Rectal smooth muscle tissue (tissue), 1 donor: ENCODE results near the gene MRPL58.
A peak's percentile ranks its signal among the peaks of the same experiment; 100 is the strongest.

Experiments used
- H3K27ac ChIP-seq: one replicate; pipeline ENCODE4 v1.7.0; 2013; ENCODE audit warnings: low read depth, low read length, inconsistent platforms
- H3K27me3 ChIP-seq: one replicate; pipeline ENCODE4 v1.7.0; 2013; ENCODE audit warnings: low read length; ENCODE audit not compliant: control insufficient read depth, insufficient read depth
- H3K36me3 ChIP-seq: one replicate; pipeline ENCODE4 v1.7.0; 2013; ENCODE audit warnings: low read length; ENCODE audit not compliant: control insufficient read depth, insufficient read depth
- H3K4me1 ChIP-seq: one replicate; pipeline ENCODE4 v1.7.0; 2013; ENCODE audit warnings: low read length; ENCODE audit not compliant: control insufficient read depth, insufficient read depth
- H3K4me3 ChIP-seq: one replicate; pipeline ENCODE4 v1.7.0; 2013; ENCODE audit warnings: low read length
- H3K9ac ChIP-seq: one replicate; pipeline ENCODE4 v1.7.0; 2013; ENCODE audit warnings: low read length

Gene MRPL58

DNA sequence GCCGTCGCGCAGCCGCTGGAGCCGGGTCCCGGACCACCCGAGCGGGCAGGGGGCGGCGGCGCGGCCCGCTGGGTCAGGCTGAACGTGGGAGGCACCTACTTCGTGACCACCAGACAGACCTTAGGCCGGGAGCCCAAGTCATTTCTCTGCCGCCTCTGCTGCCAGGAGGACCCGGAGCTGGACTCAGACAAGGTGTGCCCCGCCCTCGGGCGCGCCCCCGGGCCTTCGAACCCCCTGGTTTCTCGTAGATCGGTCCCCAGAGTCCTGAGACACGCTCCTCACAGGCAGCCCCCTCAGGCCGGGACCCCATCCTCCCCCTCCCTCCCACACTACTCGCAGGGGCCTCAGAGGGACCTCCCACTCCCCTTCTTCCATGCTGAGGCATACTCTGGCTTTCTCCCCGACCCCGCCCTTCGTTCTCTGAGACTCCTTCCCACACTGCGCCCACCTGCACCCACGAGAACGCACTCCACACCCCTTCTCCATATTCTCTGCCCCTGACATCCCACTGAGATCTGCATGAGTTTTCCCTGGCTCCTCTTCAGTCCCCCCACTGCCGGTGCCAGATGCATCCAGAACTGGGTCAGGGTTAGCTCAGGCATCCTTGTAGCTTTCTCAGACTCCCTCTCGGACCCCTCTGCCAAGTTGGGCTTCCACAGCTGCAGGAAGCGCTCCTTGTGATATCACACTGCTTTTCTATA, 35.1 kb downstream of the MRPL58 start:
- Histone ChIP-seq H3K36me3 (no peaks in the 10 kb centered on the region), H3K4me3 (peak overlapping the region; percentile 97), H3K9ac (peak overlapping the region; percentile 70), H3K4me1 (peaks cover 9% of the 10 kb centered on the region), H3K27ac (peak overlapping the region; percentile 71), H3K27me3 (no peaks in the 10 kb centered on the region)

DNA sequence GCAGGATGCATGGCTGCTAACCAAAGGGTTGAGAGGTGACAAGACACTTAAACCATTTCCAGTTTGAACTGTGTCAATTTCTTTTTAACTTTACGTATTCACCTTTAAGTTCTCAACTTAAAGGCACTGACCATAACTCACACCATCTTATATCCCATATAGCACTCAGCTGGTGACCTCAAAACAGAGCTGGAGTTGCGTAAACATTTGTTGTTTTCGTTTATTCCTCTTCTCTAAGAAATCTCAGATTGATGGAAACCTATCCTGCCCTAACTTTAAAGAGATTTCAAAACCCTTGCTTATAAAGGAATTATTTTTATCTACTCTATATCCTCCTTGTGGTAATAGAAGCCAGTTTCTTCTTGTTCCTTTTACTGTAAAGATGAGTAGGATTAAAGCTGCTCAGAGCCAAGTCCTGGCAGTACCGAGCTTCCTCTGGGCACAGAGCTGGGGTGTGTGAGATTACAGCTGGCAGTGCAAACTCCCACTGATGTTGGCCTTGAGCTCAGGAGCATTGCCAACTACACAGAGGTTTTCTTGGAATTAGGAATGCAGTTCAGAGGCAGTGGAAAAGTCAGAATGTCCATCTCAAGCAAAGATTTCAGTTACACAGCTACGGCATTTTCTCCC, 35.9 kb downstream of the MRPL58 start:
- Histone ChIP-seq H3K27ac (no peak overlapping the region), H3K4me3 (peak overlapping the region; percentile 97)

DNA sequence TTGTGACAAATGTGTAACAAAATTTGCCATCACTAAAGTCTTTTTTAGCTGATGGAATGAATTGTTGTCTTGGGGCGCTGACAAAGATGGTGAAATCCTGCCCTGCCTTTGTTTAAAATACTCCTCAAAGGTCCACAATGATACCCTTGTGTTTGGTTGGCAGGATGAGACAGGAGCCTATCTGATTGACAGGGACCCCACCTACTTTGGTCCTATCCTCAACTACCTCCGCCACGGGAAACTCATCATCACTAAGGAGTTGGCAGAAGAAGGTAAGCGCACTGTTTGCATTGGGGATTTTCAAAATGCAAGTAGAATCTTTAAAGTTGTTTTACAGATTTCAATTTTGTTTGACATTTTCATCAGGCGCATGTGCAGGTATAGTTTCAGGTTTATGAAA, 36.6 kb downstream of the MRPL58 start:
- Histone ChIP-seq H3K9ac (no peak overlapping the region), H3K4me1 (peaks cover 9% of the 10 kb centered on the region), H3K36me3 (no peaks in the 10 kb centered on the region), H3K4me3 (no peak overlapping the region), H3K27me3 (no peaks in the 10 kb centered on the region), H3K27ac (no peak overlapping the region)

More for the DNA sequence above, 35.9 kb downstream of the MRPL58 start:
- H3K36me3 ChIP-seq, result no peaks in the 10 kb centered on the region
- no peak overlapping the region for H3K9ac ChIP-seq
- H3K4me1 ChIP-seq, result peaks cover 9% of the 10 kb centered on the region
- no peaks in the 10 kb centered on the region for H3K27me3 ChIP-seq

DNA sequence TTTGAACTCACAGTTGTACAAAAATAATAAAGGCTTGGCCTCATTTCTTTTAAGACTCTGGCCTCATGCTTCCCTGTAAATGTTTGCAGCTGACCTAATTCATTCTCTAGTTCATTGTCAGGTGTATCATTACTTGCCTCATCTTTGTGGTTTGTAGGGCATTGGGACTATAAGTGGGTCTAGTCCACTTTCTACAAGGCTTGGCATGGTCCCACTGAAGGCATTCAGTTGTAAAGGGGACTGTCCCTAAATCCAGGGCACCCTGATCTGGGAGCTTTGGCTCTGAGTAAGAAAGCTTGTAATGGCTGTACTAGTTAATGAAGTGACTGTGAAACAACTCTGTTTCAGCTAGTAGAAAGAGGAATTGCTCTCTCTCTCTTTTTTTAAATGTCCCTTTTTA, 37.2 kb downstream of the MRPL58 start:
- no peak overlapping the region for H3K27ac ChIP-seq
- no peak overlapping the region for H3K4me3 ChIP-seq
- H3K36me3 ChIP-seq, result no peaks in the 10 kb centered on the region
- H3K27me3 ChIP-seq, result no peaks in the 10 kb centered on the region
- no peak overlapping the region for H3K9ac ChIP-seq
- H3K4me1 ChIP-seq, result peaks cover 9% of the 10 kb centered on the region

DNA sequence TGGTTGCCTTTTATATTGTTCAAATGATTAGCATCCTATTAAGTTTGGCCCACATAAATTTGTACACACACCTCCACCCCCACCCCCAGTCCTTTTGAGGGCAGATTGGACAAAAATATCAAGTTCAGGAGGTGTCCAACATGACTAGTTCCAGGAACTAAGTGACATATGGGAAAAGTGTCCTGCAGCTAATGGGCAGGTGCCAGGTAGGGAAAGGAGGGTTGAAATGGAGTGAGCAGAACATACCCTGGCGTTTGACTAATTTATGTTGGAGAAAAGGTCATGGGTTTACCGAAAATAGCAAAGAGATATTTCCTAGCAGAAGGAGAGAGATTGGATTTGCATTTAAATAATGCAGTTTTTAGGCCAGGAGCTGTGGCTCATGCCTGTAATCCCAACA, 39.5 kb downstream of the MRPL58 start:
- H3K27ac ChIP-seq, result no peak overlapping the region
- H3K4me1 ChIP-seq, result peaks cover 9% of the 10 kb centered on the region
- H3K36me3 ChIP-seq, result no peaks in the 10 kb centered on the region
- H3K4me3 ChIP-seq, result no peak overlapping the region
- H3K27me3 ChIP-seq, result no peaks in the 10 kb centered on the region
- H3K9ac ChIP-seq, result no peak overlapping the region

DNA sequence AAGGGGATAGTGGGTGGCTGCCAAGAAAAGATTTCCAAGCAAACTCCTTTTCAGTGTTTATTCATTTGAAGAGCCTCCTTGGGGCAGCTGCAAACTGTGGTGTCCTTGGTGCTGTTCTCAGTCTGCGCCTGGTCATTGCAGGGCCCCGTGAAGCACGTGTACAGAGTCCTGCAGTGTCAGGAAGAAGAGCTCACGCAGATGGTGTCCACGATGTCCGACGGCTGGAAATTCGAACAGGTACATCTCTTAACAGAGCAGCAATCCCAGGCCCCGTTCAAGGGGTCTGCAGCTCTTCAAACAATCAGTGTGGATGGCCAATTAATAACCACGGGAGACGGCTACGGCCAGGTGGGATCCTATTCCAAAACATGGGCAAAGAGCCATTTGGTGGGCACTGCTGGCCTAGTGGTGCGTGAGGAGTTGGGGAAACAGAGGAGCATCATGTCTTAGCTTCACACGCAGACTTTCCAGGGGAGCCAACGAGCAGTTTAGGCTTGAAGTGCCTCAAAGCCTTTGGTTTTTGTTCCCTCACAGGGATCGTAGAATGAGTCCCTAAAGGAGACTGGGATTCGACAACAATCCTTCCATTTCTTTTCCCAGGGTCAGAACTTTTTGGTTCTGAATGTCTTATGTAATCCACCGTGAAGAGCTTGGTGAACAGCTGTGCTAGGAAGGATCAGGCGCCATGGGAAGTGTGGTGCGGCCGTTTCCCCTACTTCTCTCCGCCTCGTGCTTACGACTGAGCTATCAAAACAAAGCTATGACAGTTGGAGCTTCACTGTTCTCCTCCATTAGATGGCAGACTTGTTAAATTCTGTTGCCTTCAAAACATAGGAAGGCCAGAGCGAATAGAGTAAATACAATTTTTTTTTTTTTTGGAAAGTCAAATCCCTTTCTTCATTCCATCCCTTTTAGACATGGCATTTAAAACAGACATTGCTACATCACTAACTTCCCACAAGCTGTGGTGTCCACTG, 47.2 kb downstream of the MRPL58 start:
- Histone ChIP-seq H3K9ac (no peak overlapping the region), H3K4me3 (no peak overlapping the region), H3K27ac (peak overlapping the region; percentile 68), H3K27me3 (no peaks in the 10 kb centered on the region), H3K4me1 (peaks cover 4% of the 10 kb centered on the region), H3K36me3 (peaks cover 36% of the 10 kb centered on the region)

DNA sequence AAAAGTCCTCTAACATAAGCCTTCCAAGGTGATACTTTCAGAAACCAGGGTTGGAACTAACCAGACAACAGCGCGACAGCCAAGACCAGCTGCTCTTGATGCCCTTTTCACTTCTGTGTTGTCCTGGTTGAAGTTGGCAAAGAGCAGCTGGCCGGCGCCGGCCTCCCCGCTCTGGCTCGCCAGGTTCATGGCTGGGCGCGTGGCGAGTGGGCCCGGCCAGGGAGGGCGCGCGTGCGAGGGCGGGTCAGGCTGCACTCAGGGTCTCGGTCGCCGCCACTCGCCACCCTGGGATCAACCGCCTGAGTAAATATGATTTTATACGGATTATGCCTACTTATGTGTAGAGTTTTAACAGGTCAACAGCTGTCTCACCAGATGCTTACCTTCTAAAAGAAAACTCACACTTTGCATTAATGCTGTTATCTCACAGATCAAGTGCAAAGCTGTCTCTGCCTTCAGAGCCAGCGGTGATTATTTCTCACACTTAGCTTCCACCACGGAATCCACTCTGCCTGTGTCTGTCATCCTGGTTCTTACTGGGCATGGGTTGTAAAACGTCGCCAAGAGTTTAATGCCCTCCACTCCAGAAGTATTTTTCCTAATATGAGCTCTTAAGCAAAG, 48.1 kb downstream of the MRPL58 start:
- H3K4me3 ChIP-seq, result no peak overlapping the region
- H3K4me1 ChIP-seq, result peaks cover 4% of the 10 kb centered on the region
- peaks cover 36% of the 10 kb centered on the region for H3K36me3 ChIP-seq
- no peaks in the 10 kb centered on the region for H3K27me3 ChIP-seq
- no peak overlapping the region for H3K9ac ChIP-seq
- peak overlapping the region; percentile 67 for H3K27ac ChIP-seq

DNA sequence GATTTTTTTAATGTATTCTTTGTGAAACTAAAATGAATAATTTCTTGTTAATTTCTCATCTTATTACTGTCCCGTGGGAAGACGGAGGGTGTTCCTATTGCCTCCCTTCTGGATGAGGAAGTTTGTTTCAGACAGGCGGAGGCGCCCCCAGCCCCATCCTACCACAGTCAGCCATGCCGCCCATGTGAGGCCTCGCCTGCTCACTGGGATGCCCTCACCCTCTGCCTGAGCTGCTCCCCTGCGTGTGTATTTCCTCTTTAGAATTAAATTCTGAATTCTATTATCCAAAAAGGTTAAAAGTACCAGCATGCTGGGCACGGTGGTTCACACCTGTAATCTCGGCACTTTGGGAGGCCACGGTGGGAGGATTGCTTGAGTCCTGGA, 48.6 kb downstream of the MRPL58 start:
- Histone ChIP-seq H3K36me3 (peaks cover 36% of the 10 kb centered on the region), H3K27ac (no peak overlapping the region), H3K4me3 (no peak overlapping the region), H3K9ac (no peak overlapping the region), H3K27me3 (no peaks in the 10 kb centered on the region), H3K4me1 (peaks cover 4% of the 10 kb centered on the region)

DNA sequence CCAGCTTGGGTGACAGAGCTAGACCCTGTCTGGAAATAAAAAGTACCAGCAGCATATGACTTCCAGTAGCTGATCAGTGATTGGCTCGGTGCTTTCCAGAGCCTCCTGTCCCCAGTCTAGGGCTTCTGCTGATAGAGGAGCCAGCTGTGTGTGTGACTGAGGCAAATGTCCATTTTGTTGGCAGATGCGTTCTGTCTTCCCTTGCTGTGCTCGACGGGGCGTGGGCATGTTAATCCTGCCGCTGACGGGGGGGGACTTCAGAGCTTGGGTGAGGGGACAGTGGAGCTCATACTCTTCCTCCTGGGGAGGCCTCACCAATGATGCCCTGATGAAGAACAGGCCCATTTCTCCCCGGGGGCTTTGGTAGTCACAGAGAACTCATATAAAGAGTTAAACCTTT, 49.1 kb downstream of the MRPL58 start:
- peaks cover 36% of the 10 kb centered on the region for H3K36me3 ChIP-seq

DNA sequence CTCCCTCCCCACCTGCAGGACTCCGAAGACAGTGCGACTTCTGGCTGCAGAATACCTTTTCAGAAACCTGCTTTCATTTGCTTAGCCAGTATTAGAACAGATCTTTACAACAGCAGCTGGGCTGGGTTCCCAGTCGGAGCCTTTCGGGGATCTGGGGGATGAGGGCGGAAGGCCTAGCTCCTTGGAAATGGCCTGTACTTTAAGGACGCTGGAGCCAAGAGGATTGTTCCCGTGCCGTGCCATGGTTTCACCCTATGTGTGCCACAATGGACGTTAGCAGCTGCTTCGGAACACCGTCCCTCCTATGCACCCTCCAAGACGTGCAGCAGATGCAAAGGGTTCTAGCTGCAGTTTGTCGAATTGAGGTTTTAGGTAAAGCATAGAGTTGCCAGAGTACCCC, 50.7 kb downstream of the MRPL58 start:
- Histone ChIP-seq H3K4me1 (peaks cover 4% of the 10 kb centered on the region), H3K27ac (no peak overlapping the region), H3K4me3 (no peak overlapping the region), H3K27me3 (no peaks in the 10 kb centered on the region), H3K36me3 (peaks cover 36% of the 10 kb centered on the region), H3K9ac (no peak overlapping the region)

More for the DNA sequence above, 49.1 kb downstream of the MRPL58 start:
- H3K27me3 ChIP-seq, result no peaks in the 10 kb centered on the region
- no peak overlapping the region for H3K27ac ChIP-seq
- H3K4me3 ChIP-seq, result no peak overlapping the region
- H3K9ac ChIP-seq, result no peak overlapping the region
- peaks cover 4% of the 10 kb centered on the region for H3K4me1 ChIP-seq

DNA sequence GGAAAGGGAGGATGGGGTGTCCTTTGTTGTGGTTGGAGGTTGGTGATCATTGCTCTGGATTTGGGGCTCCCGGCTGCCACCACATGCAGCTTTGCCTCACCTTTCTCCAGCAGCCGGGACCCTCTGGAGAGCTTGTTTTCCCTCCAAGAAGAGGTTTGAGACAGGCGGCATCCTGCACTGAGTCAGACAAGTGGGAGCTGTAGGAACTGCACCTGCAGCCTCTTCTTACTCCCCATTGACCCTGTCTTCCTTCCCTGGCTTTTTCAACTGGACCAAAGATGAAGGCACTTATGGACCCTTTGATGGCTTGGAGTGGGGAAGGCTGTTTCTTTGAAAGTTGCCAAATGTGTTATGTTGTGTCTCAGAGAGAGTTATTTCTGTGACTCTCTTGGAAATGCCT, 51.2 kb downstream of the MRPL58 start:
- Histone ChIP-seq H3K27ac (no peak overlapping the region), H3K4me3 (no peak overlapping the region), H3K36me3 (peaks cover 36% of the 10 kb centered on the region), H3K9ac (no peak overlapping the region), H3K4me1 (peaks cover 4% of the 10 kb centered on the region), H3K27me3 (no peaks in the 10 kb centered on the region)

DNA sequence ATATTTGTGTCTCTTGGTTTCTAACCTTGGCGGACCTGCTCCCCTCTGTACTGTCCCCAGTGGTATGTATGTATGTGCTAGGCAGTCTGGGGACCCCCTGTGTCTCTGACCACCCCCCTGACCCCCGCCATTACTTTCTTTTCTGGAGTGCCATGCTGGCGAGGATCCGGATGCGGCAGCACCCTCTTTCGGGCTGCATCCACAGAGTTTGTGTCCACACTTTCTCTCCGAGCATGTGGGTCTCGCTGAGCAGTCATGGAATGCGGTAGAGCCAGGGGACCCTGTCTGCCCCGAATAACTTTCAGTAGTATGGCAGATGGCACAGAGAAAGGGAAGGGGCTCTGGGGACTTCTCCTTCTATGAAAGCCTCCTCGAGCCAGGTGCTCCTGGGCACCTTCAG, 51.6 kb downstream of the MRPL58 start:
- Histone ChIP-seq H3K36me3 (peaks cover 36% of the 10 kb centered on the region), H3K4me1 (peaks cover 4% of the 10 kb centered on the region), H3K27ac (no peak overlapping the region), H3K4me3 (no peak overlapping the region), H3K9ac (no peak overlapping the region), H3K27me3 (no peaks in the 10 kb centered on the region)
